Hepatocyte (in vitro differentiated cells): ENCODE measurements around the gene ADRA1B. TPM values are rescaled to one million over a fixed set of nuclear protein-coding genes. Genes with fewer than 3 reads are reported as not detected.
A peak's percentile ranks its signal among the peaks of the same experiment; 100 is the strongest.

ENCODE experiments used
- DNase-seq: peaks from one replicate; pipeline ENCODE4 v3.0.0-alpha.2; 2016; ENCODE audit warnings: low spot score
- H2AFZ ChIP-seq: fragments of 200-600 bp; sonication (generic); 2 replicates; pipeline ENCODE4 v1.6.0; 2016; ENCODE audit warnings: antibody characterized with exemption, mild to moderate bottlenecking
- H3K27ac ChIP-seq: fragments of 200-600 bp; sonication (generic); 2 replicates; pipeline ENCODE4 v1.5.1; 2016; ENCODE audit warnings: mild to moderate bottlenecking
- H3K27me3 ChIP-seq: fragments of 200-600 bp; sonication (generic); 2 replicates; pipeline ENCODE4 v1.6.1; 2016
- H3K36me3 ChIP-seq: fragments of 200-600 bp; sonication (generic); replicated peaks from 2 replicates; pipeline ENCODE4 v1.5.1; 2016; ENCODE audit warnings: low read depth; ENCODE audit not compliant: insufficient read depth
- H3K4me1 ChIP-seq: fragments of 200-600 bp; sonication (generic); 2 replicates; pipeline ENCODE4 v1.5.1; 2016; ENCODE audit warnings: mild to moderate bottlenecking, moderate library complexity; ENCODE audit not compliant: insufficient read depth
- H3K4me2 ChIP-seq: fragments of 200-600 bp; sonication (generic); 2 replicates; pipeline ENCODE4 v1.6.0; 2016
- H3K4me3 ChIP-seq: fragments of 200-600 bp; sonication (generic); 2 replicates; pipeline ENCODE4 v1.5.1; 2016; ENCODE audit warnings: mild to moderate bottlenecking
- H3K79me2 ChIP-seq: fragments of 200-600 bp; sonication (generic); 2 replicates; pipeline ENCODE4 v1.6.0; 2017; ENCODE audit warnings: mild to moderate bottlenecking
- H3K9me2 ChIP-seq: fragments of 200-600 bp; sonication (generic); replicated peaks from 2 replicates; pipeline ENCODE4 v1.6.0; 2017; ENCODE audit warnings: mild to moderate bottlenecking; ENCODE audit not compliant: insufficient read depth
- H3K9me3 ChIP-seq: fragments of 200-600 bp; sonication (generic); 2 replicates; pipeline ENCODE4 v1.5.1; 2016; ENCODE audit warnings: low read depth, mild to moderate bottlenecking
- H4K20me1 ChIP-seq: fragments of 200-600 bp; sonication (generic); 2 replicates; pipeline ENCODE4 v1.6.0; 2016; ENCODE audit warnings: mild to moderate bottlenecking; ENCODE audit not compliant: insufficient read depth, poor library complexity, severe bottlenecking
- CTCF ChIP-seq: fragments of 200-600 bp; sonication (generic); IDR thresholded peaks from 2 replicates; pipeline ENCODE4 v1.5.1; 2016; ENCODE audit warnings: antibody characterized with exemption, mild to moderate bottlenecking; ENCODE audit not compliant: poor library complexity
- EZH2 ChIP-seq: fragments of 200-600 bp; sonication (generic); IDR thresholded peaks from 2 replicates; pipeline ENCODE4 v1.6.1; 2016; ENCODE audit warnings: antibody characterized with exemption, mild to moderate bottlenecking, borderline replicate concordance
- EZH2phosphoT487 ChIP-seq: fragments of 200-600 bp; sonication (generic); IDR thresholded peaks from one replicate; pipeline ENCODE4 v1.6.1; 2018; ENCODE audit warnings: antibody characterized with exemption, mild to moderate bottlenecking, low read depth, moderate library complexity; ENCODE audit not compliant: unreplicated experiment, severe bottlenecking
- WGBS: methylation state at CpG from one replicate; pipeline ENCODE4 v1.1.6; 2016; ENCODE audit warnings: low lambda C conversion rate; ENCODE audit errors: missing lambda C conversion rate; 5-methylcytosine and 5-hydroxymethylcytosine counted together
- polyA plus RNA-seq: library from polyadenylated mRNA; unstranded; fragments of >200 nt; fragmentation: Nextera tagmentation; extraction: Ambion mirVana; gene quantifications from 2 replicates; pipeline ENCODE4 v1.2.1, GENCODE V29; 2016
- total RNA-seq: library from RNA; depleted of rRNA; stranded (reverse); fragments of >200 nt; gene quantifications from 2 replicates; pipeline ENCODE4 v1.2.3, GENCODE V29; 2014

The ADRA1B gene
- total and polyA plus RNA-seq, 2 experiments from 2014 or later: 2.6 to 3.5 TPM

DNA sequence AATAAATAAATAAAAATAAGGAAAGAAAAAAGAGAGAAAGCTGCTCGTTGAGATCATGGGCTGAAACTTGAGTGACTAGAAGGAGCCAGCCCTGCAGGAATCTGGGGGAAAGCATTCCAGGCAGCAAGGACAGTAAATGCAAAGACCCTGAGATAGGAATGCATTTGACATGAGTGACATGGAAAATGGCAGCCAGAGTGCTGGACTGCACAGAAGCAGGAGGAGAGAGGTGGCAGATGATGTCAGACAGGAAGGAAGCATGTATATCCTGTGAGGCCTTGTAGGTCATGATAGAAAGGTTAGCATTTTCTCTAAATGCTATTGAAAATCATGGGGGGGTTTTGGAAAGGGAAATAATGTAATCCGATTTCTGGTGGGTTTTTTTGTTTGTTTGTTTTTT is 29.1 kb downstream of the ADRA1B start:
- Histone ChIP-seq H3K4me2 (no peak overlapping the region), H3K27me3 (no peaks in the 10 kb centered on the region), H3K9me2 (no peaks in the 10 kb centered on the region), H2AFZ (no peak overlapping the region), H3K27ac (no peak overlapping the region), H3K4me3 (no peak overlapping the region), H3K79me2 (no peaks in the 10 kb centered on the region), H3K9me3 (no peaks in the 10 kb centered on the region), H3K4me1 (peaks cover 6% of the 10 kb centered on the region), H4K20me1 (no peaks in the 10 kb centered on the region), H3K36me3 (no peaks in the 10 kb centered on the region)
- no peak for TF ChIP-seq EZH2
- TF ChIP-seq CTCF: no peak
- TF ChIP-seq EZH2phosphoT487: no peak
- 74% methylated on average over 2 of the region's 2 CpGs for WGBS
- no peak for DNase-seq

DNA sequence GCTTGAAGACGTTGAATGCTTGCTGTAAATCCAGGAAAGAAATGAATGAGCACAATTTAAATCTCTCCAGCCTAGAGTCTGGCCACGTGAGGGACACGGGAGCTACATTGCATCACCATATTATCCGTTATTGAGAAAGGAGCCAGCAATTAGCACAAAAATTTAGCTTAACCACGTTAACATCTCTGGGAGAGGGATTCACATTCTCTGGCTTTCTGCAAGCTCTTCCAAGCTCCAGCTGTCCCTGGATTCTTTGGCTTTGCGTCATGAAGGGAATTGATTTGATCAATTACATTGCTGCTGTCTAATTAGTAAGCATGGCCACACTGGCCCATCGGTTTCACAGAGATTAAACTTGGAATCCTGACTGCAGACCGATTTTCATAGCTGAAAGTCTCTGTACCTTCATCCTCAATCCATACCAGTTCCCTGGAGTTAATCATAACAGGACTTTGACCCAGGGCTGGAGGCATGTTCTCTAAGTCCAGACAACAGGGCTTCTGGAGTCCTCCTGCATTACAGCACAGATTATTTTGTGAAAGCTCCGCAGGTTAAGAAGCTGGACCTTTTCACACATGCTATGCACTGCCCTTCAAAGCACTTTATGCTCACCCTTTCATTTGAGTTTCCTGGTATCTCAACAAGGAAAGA is 31.6 kb downstream of the ADRA1B start:
- no peak overlapping the region for H3K27ac ChIP-seq
- H4K20me1 ChIP-seq: no peaks in the 10 kb centered on the region
- DNase-seq: peak; percentile 25
- H3K36me3 ChIP-seq: no peaks in the 10 kb centered on the region
- TF ChIP-seq CTCF (no peak), EZH2phosphoT487 (no peak), EZH2 (no peak)
- no peaks in the 10 kb centered on the region for H3K9me2 ChIP-seq
- no peak overlapping the region for H3K4me2 ChIP-seq
- no peaks in the 10 kb centered on the region for H3K9me3 ChIP-seq
- no peaks in the 10 kb centered on the region for H3K79me2 ChIP-seq
- no peak overlapping the region for H2AFZ ChIP-seq
- 71% methylated on average over 9 of the region's 9 CpGs for WGBS
- no peak overlapping the region for H3K4me3 ChIP-seq
- peaks cover 6% of the 10 kb centered on the region for H3K4me1 ChIP-seq
- no peaks in the 10 kb centered on the region for H3K27me3 ChIP-seq

DNA sequence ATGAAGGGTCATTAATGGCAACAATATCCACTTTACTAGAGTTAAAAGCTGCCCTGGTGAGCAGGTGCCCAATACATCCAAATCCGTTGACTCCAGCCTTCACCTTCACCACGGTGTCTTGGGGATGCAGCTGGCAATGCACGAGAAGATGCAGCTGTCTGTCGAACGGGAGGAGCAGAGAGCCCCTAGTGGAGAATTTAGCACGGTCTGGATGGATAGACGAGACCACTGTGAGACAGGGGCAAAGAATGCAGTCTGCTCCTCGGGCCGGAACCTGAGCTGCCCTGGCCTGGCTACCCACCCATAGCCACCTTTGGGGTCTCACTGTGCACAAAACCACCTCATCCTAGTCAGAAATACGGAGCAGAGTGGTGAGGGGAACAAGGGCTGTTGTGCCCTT is 35.1 kb downstream of the ADRA1B start:
- TF ChIP-seq EZH2: no peak
- TF ChIP-seq EZH2phosphoT487: no peak
- peak; percentile 23 for TF ChIP-seq CTCF
- no peak overlapping the region for H3K27ac ChIP-seq
- no peaks in the 10 kb centered on the region for H3K27me3 ChIP-seq
- no peak overlapping the region for H3K4me3 ChIP-seq
- 26% methylated on average over 10 of the region's 10 CpGs for WGBS
- peaks cover 6% of the 10 kb centered on the region for H3K4me1 ChIP-seq
- no peaks in the 10 kb centered on the region for H4K20me1 ChIP-seq
- H3K9me3 ChIP-seq: no peaks in the 10 kb centered on the region
- no peak for DNase-seq
- H3K4me2 ChIP-seq: no peak overlapping the region
- H3K79me2 ChIP-seq: no peaks in the 10 kb centered on the region
- H3K9me2 ChIP-seq: no peaks in the 10 kb centered on the region
- no peak overlapping the region for H2AFZ ChIP-seq
- H3K36me3 ChIP-seq: no peaks in the 10 kb centered on the region
